Activated CD4-positive, alpha-beta T cell treated with anti-CD3 and anti-CD28 coated beads for 36 hours (primary cell): ENCODE data around the gene SLAMF1. TPM values are rescaled to one million over a fixed set of nuclear protein-coding genes. Genes with fewer than 3 reads are reported as not detected.
"Not testable (repeated sequence)": the region's sequence is repeated elsewhere in the genome, so short reads cannot be mapped to it uniquely, and the experiment has no call there.

Experiments
- ATAC-seq: fragments of 200-7000 bp; cut with Tn5 transposase; one replicate; pipeline ENCODE4 v1.10.0; 2021; ENCODE audit warnings: mild to moderate bottlenecking, moderate library complexity
- CTCF ChIA-PET: fragments of 350-600 bp; sonication (Branson Sonifier 250); formaldehyde crosslinking; loops from one replicate; lab custom pipeline; 2021; ENCODE audit warnings: antibody characterized with exemption; lab: Charles Lee
- POLR2A ChIA-PET: fragments of 350-600 bp; sonication (Branson Sonifier 250); formaldehyde crosslinking; loops from one replicate; lab custom pipeline; 2021; ENCODE audit warnings: antibody characterized with exemption, inconsistent platforms; lab: Charles Lee
- DNase-seq: peaks from one replicate; pipeline ENCODE4 v3.0.0-alpha.2; 2020
- H3K27ac Mint-ChIP-seq: one replicate; pipeline ENCODE4 v1.8.0; 2021; ENCODE audit warnings: mixed read lengths
- H3K27me3 Mint-ChIP-seq: one replicate; pipeline ENCODE4 v1.8.0; 2021; ENCODE audit warnings: mixed read lengths
- H3K36me3 Mint-ChIP-seq: one replicate; pipeline ENCODE4 v1.8.0; 2021; ENCODE audit warnings: low read depth, mixed read lengths
- H3K4me1 Mint-ChIP-seq: one replicate; pipeline ENCODE4 v1.8.0; 2021; ENCODE audit warnings: mixed read lengths
- H3K4me3 Mint-ChIP-seq: one replicate; pipeline ENCODE4 v1.8.0; 2021; ENCODE audit warnings: mild to moderate bottlenecking, moderate library complexity, mixed read lengths
- H3K9me3 Mint-ChIP-seq: one replicate; pipeline ENCODE4 v1.8.0; 2021; ENCODE audit warnings: low read depth, mixed read lengths
- intact Hi-C, 2 experiments: fragments of 100-400 bp; cut with DNase I in 1 of 2; cut with micrococcal nuclease in 1 of 2; formaldehyde crosslinking; loops; one replicate each; pipeline versions ENCODE4 v1.14.2 to v1.15.1; 2022 to 2024; cut with DNase I, micrococcal nuclease
- total RNA-seq, 2 experiments: library from RNA; stranded (reverse); gene quantifications; one replicate each; pipeline ENCODE4 v1.2.3, GENCODE V29; 2021

The SLAMF1 gene
- total RNA-seq, 2 experiments from 2014 or later: 103 to 108 TPM

DNA sequence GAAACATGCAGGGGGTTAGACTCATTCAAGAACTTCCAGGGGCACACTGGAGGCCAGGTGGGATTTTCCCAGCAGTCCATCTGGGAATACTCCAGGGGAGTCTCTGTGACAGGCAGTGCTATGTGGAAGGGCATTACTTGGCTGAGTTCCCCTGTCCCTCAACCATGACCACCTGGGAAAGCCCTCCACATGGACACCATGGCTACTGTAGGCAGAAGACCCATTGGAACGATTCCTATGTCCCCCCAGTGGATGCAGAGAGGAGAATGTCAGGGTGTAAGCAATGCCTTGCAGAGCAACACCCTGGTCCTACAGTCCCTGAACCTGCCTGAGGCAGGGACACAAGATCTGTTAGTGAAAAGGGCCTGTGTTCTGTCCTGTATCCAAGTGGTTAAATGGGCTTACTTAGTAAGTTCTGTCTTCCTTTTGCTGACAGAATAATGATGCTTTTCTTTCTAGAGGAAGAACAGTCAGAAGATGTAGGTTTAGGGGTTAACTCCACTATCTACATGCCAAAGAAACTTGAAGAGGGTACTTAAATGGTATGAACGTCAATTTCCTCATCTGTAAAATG lies 13.4 kb downstream of the SLAMF1 start:
- Mint-ChIP-seq H3K4me1 (peaks cover 94% of the 10 kb centered on the region), H3K27ac (peak overlapping the region; percentile 79), H3K27me3 (no peaks in the 10 kb centered on the region), H3K36me3 (peaks cover 91% of the 10 kb centered on the region), H3K9me3 (no peaks in the 10 kb centered on the region), H3K4me3 (peak overlapping the region; percentile 4)
- ATAC-seq (no peak), DNase-seq (no peak)
- intact Hi-C loops: no loop called here
- ChIA-PET CTCF (interaction anchor here (1.1 to 1.4 kb wide), 2 partner anchors 42 to 47 kb away, joined by 4 read pairs; no protein-coding TSS in a partner anchor), POLR2A (no interaction called here)

DNA sequence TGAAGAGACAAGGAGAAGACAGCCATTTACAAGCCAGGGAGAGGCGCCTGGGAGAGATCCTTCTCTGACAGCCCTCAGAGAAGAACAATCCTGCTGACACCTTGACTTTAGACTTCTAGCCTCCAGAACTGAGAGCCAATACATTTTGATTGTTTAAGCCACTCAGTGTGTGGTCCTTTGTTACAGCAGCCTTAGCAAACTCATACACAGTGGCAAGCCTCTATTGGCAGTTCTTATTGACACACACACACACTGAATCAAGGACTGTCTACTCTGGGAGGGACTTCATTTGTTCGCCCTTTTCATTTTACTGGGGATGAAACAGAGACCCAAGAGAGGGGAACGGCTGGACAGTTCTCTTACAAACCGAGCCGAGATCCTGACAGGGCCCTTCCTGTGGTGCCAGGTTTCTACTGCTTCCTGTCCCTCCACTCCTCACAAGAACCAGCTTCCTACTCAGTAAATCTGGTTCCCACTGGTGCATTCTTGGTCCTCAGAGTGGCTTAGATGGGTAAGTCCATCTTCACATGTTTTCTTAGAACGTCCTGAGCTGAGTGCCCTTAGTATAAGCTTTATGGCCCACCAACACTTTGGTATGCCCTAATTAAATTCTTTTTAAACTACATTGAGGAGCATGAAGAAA lies 14.7 kb downstream of the SLAMF1 start:
- Mint-ChIP-seq H3K27me3 (no peaks in the 10 kb centered on the region), H3K4me1 (peaks cover 94% of the 10 kb centered on the region), H3K36me3 (peaks cover 89% of the 10 kb centered on the region), H3K4me3 (peak overlapping the region; percentile 26), H3K9me3 (no peaks in the 10 kb centered on the region), H3K27ac (peak overlapping the region; percentile 99)
- ChIA-PET POLR2A (interaction anchor here (1.0 to 1.6 kb wide), 3 partner anchors 8 to 41 kb away, joined by 3 to 4 read pairs (median 3); no protein-coding TSS in a partner anchor), CTCF (interaction anchor here (0.6 to 1.4 kb wide), 3 partner anchors 14 to 49 kb away, joined by 3 to 4 read pairs (median 4); partner anchors contain the start of gene SLAMF1)
- ATAC-seq: no peak
- intact Hi-C loops: no loop called here
- no peak for DNase-seq

DNA sequence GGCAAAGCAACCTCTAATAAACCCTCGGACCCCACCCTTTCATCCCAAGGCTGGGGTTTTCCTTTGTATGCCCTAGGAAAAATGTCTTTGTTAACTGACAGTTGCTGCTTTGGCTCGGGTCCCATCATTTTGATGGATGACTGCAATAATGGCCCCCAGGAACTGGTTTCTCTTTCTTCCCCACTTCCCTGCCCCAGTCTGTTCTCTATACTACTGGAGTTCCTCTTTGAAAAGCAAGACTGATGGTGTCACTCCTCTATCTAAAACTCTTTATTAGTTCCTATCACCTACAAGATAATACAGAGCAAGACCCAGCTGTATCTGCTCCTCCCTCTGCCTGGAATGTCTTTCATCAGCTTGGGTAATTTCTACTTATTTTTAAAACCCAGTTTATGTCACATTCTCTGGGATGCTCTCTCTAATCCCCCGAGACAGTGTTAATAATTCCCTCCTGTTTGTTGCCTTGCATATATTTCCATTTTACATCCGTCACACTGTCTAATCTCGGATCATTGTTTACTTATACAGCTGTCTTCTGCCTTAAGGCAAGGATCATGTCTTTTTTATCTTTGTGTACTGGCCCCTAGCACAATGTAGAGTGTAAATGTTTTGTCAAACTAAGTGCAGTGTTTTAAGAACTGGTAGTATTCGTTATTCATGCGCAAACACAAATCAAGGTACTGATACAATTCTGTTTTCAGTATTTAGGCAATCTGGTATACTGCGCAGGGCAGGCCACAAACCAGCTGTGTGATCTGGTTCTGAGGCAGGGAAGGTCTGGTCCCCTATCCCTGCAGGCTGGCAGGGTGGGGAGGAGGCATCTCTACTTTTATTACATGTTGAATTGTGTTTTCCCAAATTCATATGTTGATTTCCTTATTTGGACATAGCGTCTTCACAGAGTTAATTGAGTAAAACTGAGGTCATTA lies 16.1 kb downstream of the SLAMF1 start:
- POLR2A ChIA-PET: interaction anchor here (1.0 to 2.4 kb wide), 4 partner anchors 8 to 42 kb away, joined by 3 to 10 read pairs (median 4); partner anchors contain the start of gene SLAMF1
- no peaks in the 10 kb centered on the region for H3K9me3 Mint-ChIP-seq
- CTCF ChIA-PET: interaction anchor here (0.6 to 3.8 kb wide), 4 partner anchors 10 to 95 kb away, joined by 3 to 22 read pairs (median 6); no protein-coding TSS in a partner anchor
- DNase-seq: no peak
- peak overlapping the region; percentile 99 for H3K27ac Mint-ChIP-seq
- no peak for ATAC-seq
- H3K4me3 Mint-ChIP-seq: peak overlapping the region; percentile 65
- H3K4me1 Mint-ChIP-seq: peaks cover 94% of the 10 kb centered on the region
- peaks cover 87% of the 10 kb centered on the region for H3K36me3 Mint-ChIP-seq
- H3K27me3 Mint-ChIP-seq: no peaks in the 10 kb centered on the region
- intact Hi-C loops: no loop called here

DNA sequence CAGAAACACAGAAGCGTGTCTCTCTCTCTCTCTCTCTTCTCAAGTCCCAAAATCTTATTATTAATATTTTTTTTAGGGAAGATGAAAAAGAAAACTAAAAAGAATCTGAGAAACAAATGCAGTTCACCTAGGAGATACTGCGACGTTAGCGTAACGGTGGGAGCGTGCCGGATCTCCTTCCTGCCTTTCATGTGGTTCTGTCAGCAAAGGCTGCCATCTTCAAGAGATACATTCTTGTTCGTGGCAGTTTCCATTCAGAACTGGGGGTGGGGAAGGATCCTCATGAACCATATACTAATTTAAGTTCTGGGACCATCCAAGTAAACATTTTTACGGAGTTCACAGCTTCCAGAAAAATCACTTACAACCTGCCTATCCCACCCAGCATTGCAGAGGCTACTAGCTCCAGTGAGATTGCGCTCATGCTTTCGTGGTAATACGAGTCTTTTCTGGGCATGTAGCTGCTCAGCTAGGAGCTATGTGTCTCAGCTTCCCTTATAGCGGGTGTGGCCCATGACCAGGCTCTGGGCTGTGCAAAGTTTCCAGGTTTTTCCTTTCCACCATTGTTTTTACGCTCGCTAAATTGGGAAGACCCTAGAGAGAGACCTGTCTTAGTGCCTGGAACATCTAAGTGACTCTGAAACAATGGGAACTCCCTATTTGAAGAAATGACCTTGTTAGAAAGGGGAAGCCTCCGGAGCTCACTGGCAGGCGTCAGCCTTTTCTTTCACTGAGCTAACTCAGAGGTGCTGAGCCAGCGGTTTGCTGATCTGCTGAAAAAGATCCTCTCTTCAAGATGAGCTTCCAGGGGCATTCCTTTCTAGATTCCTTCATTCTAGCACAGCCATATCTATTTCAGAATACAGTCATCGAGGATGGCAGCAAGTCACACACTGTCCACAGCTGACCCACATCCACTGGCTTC lies 17.3 kb downstream of the SLAMF1 start:
- CTCF ChIA-PET: interaction anchor here (0.6 to 4.6 kb wide), 11 partner anchors 10 to 171 kb away, joined by 3 to 48 read pairs (median 4); partner anchors contain the start of gene SLAMF1
- intact Hi-C loops: loop anchor here in 1 of 2 experiments (1.0 to 5.0 kb wide), 4 partner anchors 9 to 367 kb away; partner anchors contain the start of genes DCAF8 and LY9
- Mint-ChIP-seq H3K27ac (peak overlapping the region; percentile 99), H3K36me3 (peaks cover 88% of the 10 kb centered on the region), H3K4me1 (peaks cover 97% of the 10 kb centered on the region), H3K27me3 (no peaks in the 10 kb centered on the region), H3K4me3 (peak overlapping the region; percentile 65), H3K9me3 (no peaks in the 10 kb centered on the region)
- POLR2A ChIA-PET: interaction anchor here (0.9 to 2.4 kb wide), 4 partner anchors 11 to 169 kb away, joined by 3 to 13 read pairs (median 6); partner anchors contain the start of gene SLAMF1
- DNase-seq (peak; percentile 83), ATAC-seq (peak; percentile 22)

DNA sequence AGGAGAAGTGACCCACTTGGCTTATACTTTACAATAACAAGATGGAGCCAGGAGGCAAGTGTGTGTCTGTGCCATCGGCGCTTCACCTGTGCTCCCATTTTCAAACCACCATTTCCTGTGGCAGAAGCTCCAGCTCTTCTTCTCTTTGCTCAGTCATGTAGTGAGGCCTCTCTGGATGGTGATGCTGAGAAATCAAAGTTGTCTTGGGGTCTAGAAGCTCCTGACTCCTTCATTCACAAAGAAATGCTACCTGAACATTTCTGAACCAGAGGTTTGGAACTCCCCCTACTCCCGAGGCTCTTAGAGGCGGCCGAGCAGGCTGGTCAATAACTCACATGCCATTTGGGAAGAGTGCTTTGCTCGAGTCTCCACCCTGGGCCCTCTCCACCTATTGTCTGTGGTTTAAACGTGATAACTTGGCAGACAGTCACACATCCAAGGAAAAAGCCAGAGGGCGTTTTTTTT lies 18.0 kb downstream of the SLAMF1 start:
- DNase-seq (peak; percentile 47), ATAC-seq (no peak)
- ChIA-PET POLR2A (interaction anchor here (0.8 to 2.8 kb wide), 5 partner anchors 9 to 46 kb away, joined by 3 to 21 read pairs (median 10); partner anchors contain the start of gene SLAMF1), CTCF (interaction anchor here (1.3 to 4.6 kb wide), 10 partner anchors 9 to 56 kb away, joined by 3 to 48 read pairs (median 6); partner anchors contain the start of gene SLAMF1)
- intact Hi-C loops: loop anchor here in 1 of 2 experiments (1.0 to 5.0 kb wide), 4 partner anchors 9 to 367 kb away; partner anchors contain the start of genes DCAF8 and LY9
- no peaks in the 10 kb centered on the region for H3K9me3 Mint-ChIP-seq
- peaks cover 97% of the 10 kb centered on the region for H3K4me1 Mint-ChIP-seq
- peak overlapping the region; percentile 99 for H3K27ac Mint-ChIP-seq
- peaks cover 88% of the 10 kb centered on the region for H3K36me3 Mint-ChIP-seq
- H3K4me3 Mint-ChIP-seq: peak overlapping the region; percentile 65
- H3K27me3 Mint-ChIP-seq: no peaks in the 10 kb centered on the region

DNA sequence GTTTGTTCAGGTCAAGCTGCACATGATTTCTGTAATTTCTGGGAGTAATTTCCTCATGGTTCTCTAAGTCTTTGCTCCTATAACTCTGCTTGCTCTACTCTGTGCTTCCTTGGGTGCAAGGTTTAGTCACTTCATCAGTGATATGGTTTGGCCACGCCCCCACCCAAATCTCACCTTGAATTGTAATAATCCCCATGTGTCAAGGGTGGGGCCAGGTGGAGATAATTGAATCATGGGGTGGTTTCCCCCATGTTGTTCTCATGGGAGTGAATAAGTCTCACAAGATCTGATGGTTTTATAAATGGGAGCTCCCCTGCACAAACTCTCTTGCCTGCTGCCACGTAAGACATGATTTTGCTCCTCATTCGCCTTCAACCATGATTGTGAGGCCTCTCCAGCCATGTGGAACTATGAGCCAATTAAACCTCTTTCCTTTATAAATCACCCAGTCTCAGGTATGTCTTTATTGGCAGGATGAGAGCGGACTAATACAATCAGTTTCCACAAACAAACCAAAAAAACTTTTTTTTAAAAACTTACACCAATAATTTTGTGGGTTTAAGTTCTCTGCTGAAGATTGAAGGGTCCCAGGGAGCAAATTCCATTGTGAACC lies 19.1 kb downstream of the SLAMF1 start:
- H3K9me3 Mint-ChIP-seq, H3K27me3 Mint-ChIP-seq: not testable (repeated sequence)
- DNase-seq: peak; percentile 90
- Mint-ChIP-seq H3K4me1 (peaks cover 97% of the 10 kb centered on the region), H3K27ac (peak overlapping the region; percentile 99), H3K36me3 (peaks cover 87% of the 10 kb centered on the region), H3K4me3 (peak overlapping the region; percentile 56)
- ChIA-PET POLR2A (interaction anchor here (0.6 to 2.8 kb wide), 8 partner anchors 9 to 102 kb away, joined by 3 to 21 read pairs (median 5); partner anchors contain the start of gene SLAMF1), CTCF (interaction anchor here (1.0 to 4.6 kb wide), 12 partner anchors 8 to 365 kb away, joined by 3 to 48 read pairs (median 6); partner anchors contain the start of genes DCAF8 and SLAMF1)
- ATAC-seq: peak; percentile 17
- intact Hi-C loops: loop anchor here (1.0 to 5.0 kb wide), 10 partner anchors 37 to 771 kb away; partner anchors contain the start of genes LY9 (in 2 of the 2) and DCAF8 (in 1 of the 2)

DNA sequence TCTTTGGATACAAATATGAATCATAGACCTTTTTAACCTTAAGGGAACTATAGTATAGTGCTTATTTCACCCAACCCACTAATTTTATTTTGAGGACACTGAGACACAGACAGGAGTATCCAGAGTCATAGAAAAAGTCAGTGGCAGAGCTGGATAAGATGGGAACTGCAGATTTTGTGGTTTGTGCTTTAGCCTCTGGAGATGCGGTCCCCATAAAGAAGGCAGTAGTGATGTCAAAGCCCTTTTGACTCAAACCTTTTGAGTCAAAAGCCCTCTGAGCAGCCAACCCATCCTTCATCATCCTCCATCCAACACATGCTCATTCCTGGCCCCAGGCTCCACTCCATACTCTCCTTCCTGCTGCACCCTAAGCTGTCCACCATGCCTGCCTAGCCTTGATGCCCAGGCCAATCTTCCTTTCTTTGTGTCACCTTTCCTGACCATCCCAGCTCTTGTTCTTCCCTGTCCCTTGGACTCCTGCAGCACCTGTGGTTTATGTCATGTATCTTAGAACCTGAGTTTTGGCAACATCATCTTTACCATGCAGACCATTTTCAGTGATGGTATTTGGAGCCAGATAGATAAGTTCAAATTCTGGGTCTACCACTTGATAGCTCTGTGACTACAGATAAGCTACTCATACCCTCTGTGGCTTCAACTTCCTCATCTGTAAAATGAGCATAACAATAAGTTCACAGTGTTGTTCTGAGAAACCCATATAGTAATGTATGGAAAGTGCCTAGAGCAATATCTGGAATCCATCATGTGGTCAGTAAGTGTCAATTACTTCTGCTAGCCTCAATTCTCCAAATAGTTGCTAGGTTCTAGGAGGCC lies 20.1 kb downstream of the SLAMF1 start:
- H3K36me3 Mint-ChIP-seq: peaks cover 89% of the 10 kb centered on the region
- peak; percentile 43 for DNase-seq
- POLR2A ChIA-PET: interaction anchor here (0.6 to 2.8 kb wide), 8 partner anchors 13 to 163 kb away, joined by 3 to 21 read pairs (median 4); partner anchors contain the start of gene SLAMF1

DNA sequence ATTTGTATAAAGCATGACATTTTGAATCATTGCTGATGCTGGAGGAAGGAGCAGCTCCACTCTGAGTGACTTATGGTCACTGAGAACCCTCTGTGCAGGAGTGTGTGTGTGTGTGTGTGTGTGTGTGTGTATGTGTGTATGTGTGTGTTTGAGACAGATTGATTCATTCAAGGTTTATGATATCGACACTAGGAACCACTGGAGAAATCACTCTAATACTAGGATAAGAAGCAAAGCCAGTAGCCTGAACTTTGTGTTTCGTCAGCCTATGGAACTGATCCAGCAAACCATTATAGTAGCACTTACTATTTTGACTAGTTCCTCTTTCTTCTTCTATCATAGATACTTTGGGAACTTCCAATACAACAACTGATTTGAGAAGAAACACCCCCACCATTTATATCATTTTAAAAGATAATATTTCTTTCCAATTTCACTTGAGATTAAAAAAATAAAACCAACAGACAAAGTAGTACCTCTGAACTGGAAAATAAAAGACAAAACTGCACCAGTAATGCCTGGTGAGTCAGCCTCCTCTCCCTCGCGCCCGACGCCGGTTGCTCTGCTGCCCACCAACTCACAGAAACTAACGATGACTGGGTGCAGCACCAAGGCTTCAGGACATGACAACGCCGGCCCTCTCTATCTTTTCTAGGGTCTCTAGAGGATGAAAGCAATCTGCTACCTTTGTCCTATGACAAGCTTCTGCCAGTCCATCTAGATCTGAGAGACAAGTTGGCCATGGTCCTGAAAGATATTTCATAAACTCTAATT lies 20.9 kb downstream of the SLAMF1 start:
- Mint-ChIP-seq H3K36me3 (peaks cover 89% of the 10 kb centered on the region), H3K4me1 (peaks cover 98% of the 10 kb centered on the region), H3K4me3 (peak overlapping the region; percentile 56), H3K9me3 (no peaks in the 10 kb centered on the region), H3K27ac (peak overlapping the region; percentile 99), H3K27me3 (no peaks in the 10 kb centered on the region)
- DNase-seq (peak; percentile 87), ATAC-seq (peak; percentile 21)
- intact Hi-C loops: loop anchor here (2.0 to 5.0 kb wide), 7 partner anchors 83 to 773 kb away; partner anchors contain the start of genes LY9 (in 2 of the 2) and DCAF8 (in 1 of the 2)
- ChIA-PET CTCF (interaction anchor here (1.2 to 4.6 kb wide), 7 partner anchors 7 to 48 kb away, joined by 4 to 48 read pairs (median 16); partner anchors contain the start of gene SLAMF1), POLR2A (interaction anchor here (0.5 to 2.8 kb wide), 4 partner anchors 9 to 169 kb away, joined by 3 to 21 read pairs (median 6); no protein-coding TSS in a partner anchor)

More for the DNA sequence above, 20.1 kb downstream of the SLAMF1 start:
- ATAC-seq: peak; percentile 42
- intact Hi-C loops: loop anchor here (1.0 to 5.0 kb wide), 10 partner anchors 38 to 772 kb away; partner anchors contain the start of genes LY9 (in 2 of the 2) and DCAF8 (in 1 of the 2)
- CTCF ChIA-PET: interaction anchor here (1.0 to 4.6 kb wide), 10 partner anchors 8 to 170 kb away, joined by 3 to 48 read pairs (median 6); partner anchors contain the start of gene SLAMF1
- Mint-ChIP-seq H3K4me3 (peak overlapping the region; percentile 56), H3K27ac (peak overlapping the region; percentile 99), H3K27me3 (no peaks in the 10 kb centered on the region), H3K9me3 (no peaks in the 10 kb centered on the region), H3K4me1 (peaks cover 98% of the 10 kb centered on the region)
